OCI-LY7 (cell line): Measurements from ENCODE around the gene DNASE1L1. TPM values are rescaled to one million over a fixed set of nuclear protein-coding genes. Genes with fewer than 3 reads are reported as not detected.

ENCODE experiments used
- BruUV-seq: library from RNA; stranded (reverse); fragments of 400-500 nt; replicated peaks from 2 replicates; lab custom pipeline; 2021; lab: Mats Ljungman, UMichigan
- CTCF ChIA-PET: fragments of 300-600 bp; sonication (Branson Sonifier 250); formaldehyde crosslinking; loops from one replicate; lab custom pipeline; 2022; ENCODE audit warnings: antibody characterized with exemption; ENCODE audit not compliant: unreplicated experiment; lab: Charles Lee
- POLR2A ChIA-PET: fragments of 300-600 bp; sonication (Branson Sonifier 250); formaldehyde crosslinking; loops from one replicate; lab custom pipeline; 2022; ENCODE audit warnings: antibody characterized with exemption; lab: Charles Lee
- DNase-seq: peaks from one replicate; pipeline ENCODE4 v3.0.0-alpha.2; 2015; ENCODE audit warnings: low spot score
- H2AFZ ChIP-seq: fragments of 200-600 bp; sonication (generic), shearing (Covaris generic); 2 replicates; pipeline ENCODE4 v1.6.1; 2014; ENCODE audit warnings: mild to moderate bottlenecking, antibody characterized with exemption, low read length, moderate library complexity
- H3K27ac ChIP-seq: fragments of 200-600 bp; sonication (generic); 2 replicates; pipeline ENCODE4 v1.5.1; 2014; ENCODE audit warnings: mixed run types, low read depth, mild to moderate bottlenecking, moderate library complexity, low read length, inconsistent platforms; ENCODE audit not compliant: poor library complexity, severe bottlenecking
- H3K36me3 ChIP-seq: fragments of 200-600 bp; sonication (generic); 2 replicates; pipeline ENCODE4 v1.6.1; 2014; ENCODE audit warnings: mild to moderate bottlenecking, antibody characterized with exemption, low read length, moderate library complexity, mixed read lengths; ENCODE audit not compliant: insufficient read depth
- H3K4me1 ChIP-seq: fragments of 200-600 bp; sonication (generic); 2 replicates; pipeline ENCODE4 v1.5.1; 2014; ENCODE audit warnings: mild to moderate bottlenecking, low read length; ENCODE audit not compliant: insufficient read depth, poor library complexity, severe bottlenecking
- H3K4me2 ChIP-seq: fragments of 200-600 bp; sonication (generic); 2 replicates; pipeline ENCODE4 v1.6.1; 2014; ENCODE audit warnings: mild to moderate bottlenecking, low read length
- H3K4me3 ChIP-seq: fragments of 200-600 bp; sonication (generic); 2 replicates; pipeline ENCODE4 v1.5.1; 2014; ENCODE audit warnings: mild to moderate bottlenecking, low read depth, low read length; ENCODE audit not compliant: poor library complexity, severe bottlenecking
- H3K79me2 ChIP-seq: fragments of 200-600 bp; sonication (generic); 2 replicates; pipeline ENCODE4 v1.6.1; 2016; ENCODE audit warnings: low read depth, mild to moderate bottlenecking, low read length, moderate library complexity, mixed read lengths; ENCODE audit not compliant: insufficient read depth
- H3K9me2 ChIP-seq: fragments of 200-600 bp; sonication (generic); 2 replicates; pipeline ENCODE4 v1.6.1; 2016; ENCODE audit warnings: mild to moderate bottlenecking, low read length, mixed read lengths; ENCODE audit not compliant: insufficient read depth
- H3K9me3 ChIP-seq: fragments of 200-600 bp; sonication (generic); 2 replicates; pipeline ENCODE4 v1.6.1; 2014; ENCODE audit warnings: mild to moderate bottlenecking, mixed run types, low read length, mixed read lengths
- H4K20me1 ChIP-seq: fragments of 200-600 bp; sonication (generic); 2 replicates; pipeline ENCODE4 v1.6.1; 2014; ENCODE audit warnings: mild to moderate bottlenecking, antibody characterized with exemption, low read length, moderate library complexity, mixed read lengths; ENCODE audit not compliant: insufficient read depth
- CTCF ChIP-seq: fragments of 200-600 bp; sonication (generic); conservative IDR thresholded peaks from 2 replicates; pipeline ENCODE4 v1.5.1; 2014; ENCODE audit warnings: mild to moderate bottlenecking, antibody characterized with exemption, low read length, moderate library complexity, mixed read lengths
- EZH2phosphoT487 ChIP-seq: fragments of 200-600 bp; sonication (generic); IDR thresholded peaks from 2 replicates; pipeline ENCODE4 v1.6.1; 2018; ENCODE audit warnings: low read depth, borderline replicate concordance, mild to moderate bottlenecking, mixed run types, antibody characterized with exemption, low read length, moderate library complexity, mixed read lengths
- intact Hi-C: fragments of 100-400 bp; cut with micrococcal nuclease; formaldehyde crosslinking; loops from one replicate; pipeline ENCODE4 v1.10.0; 2022; ENCODE audit not compliant: unreplicated experiment
- total RNA-seq, 2 experiments: library from RNA; depleted of rRNA in 1 of 2; stranded (reverse); fragments of >200 nt in 1 of 2; shearing (Covaris generic) in 1 of 2; gene quantifications; 2 replicates each; pipeline ENCODE4 v1.2.3, GENCODE V29; 2014 to 2022

Gene DNASE1L1
- total RNA-seq, 2 experiments from 2014 or later, result 23.1 to 30.1 TPM

- H3K27ac ChIP-seq, result peak overlapping the region; percentile 66
- BruUV-seq, result no TSS peak
- ChIA-PET POLR2A (no interaction called here), CTCF (no interaction called here)
- peaks cover 4% of the 10 kb centered on the region; the same call in 1 of the 2 replicates for H3K36me3 ChIP-seq
- H4K20me1 ChIP-seq, result no peaks in the 10 kb centered on the region
- peak; percentile 35 for DNase-seq
- peaks cover 33% of the 10 kb centered on the region for H3K4me1 ChIP-seq
- no peaks in the 10 kb centered on the region for H3K9me2 ChIP-seq
- H3K79me2 ChIP-seq, result peaks cover 13% of the 10 kb centered on the region
- TF ChIP-seq CTCF (no peak), EZH2phosphoT487 (no peak)
- peak overlapping the region; percentile 77 for H3K4me2 ChIP-seq
- H3K9me3 ChIP-seq, result no peaks in the 10 kb centered on the region
- intact Hi-C loops, result loop anchor here (1.0 to 10.0 kb wide), 2 partner anchors 406 to 453 kb away; partner anchors contain the start of genes ARHGAP4 and TMEM187
- peak overlapping the region; percentile 72 for H3K4me3 ChIP-seq
- no peak overlapping the region for H2AFZ ChIP-seq
Observed at GRCh38 chrX:154378059-154378798, 30.8 kb downstream of the DNASE1L1 start.

- no peaks in the 10 kb centered on the region for H4K20me1 ChIP-seq
- H3K36me3 ChIP-seq, result peaks cover 4% of the 10 kb centered on the region; the same call in 1 of the 2 replicates
- no peaks in the 10 kb centered on the region for H3K9me3 ChIP-seq
- no peak for DNase-seq
- no peak overlapping the region for H3K27ac ChIP-seq
- POLR2A ChIA-PET, result no interaction called here
- TF ChIP-seq EZH2phosphoT487 (no peak), CTCF (no peak)
- H3K4me2 ChIP-seq, result no peak overlapping the region
- intact Hi-C loops, result loop anchor here (10.0 kb wide), 1 partner anchor 452 kb away; the partner anchor contains the start of gene ARHGAP4
- no peak overlapping the region for H2AFZ ChIP-seq
- BruUV-seq, result no TSS peak
- CTCF ChIA-PET, result no interaction called here
- no peaks in the 10 kb centered on the region for H3K9me2 ChIP-seq
- peaks cover 44% of the 10 kb centered on the region for H3K4me1 ChIP-seq
- H3K79me2 ChIP-seq, result peaks cover 13% of the 10 kb centered on the region
- no peak overlapping the region for H3K4me3 ChIP-seq
Observed at GRCh38 chrX:154376774-154377173, 32.3 kb downstream of the DNASE1L1 start.

- BruUV-seq, result no TSS peak
- DNase-seq, result no peak
- Histone ChIP-seq H3K9me3 (no peaks in the 10 kb centered on the region), H3K4me2 (peak overlapping the region; percentile 36; the same call in 1 of the 2 replicates), H4K20me1 (no peaks in the 10 kb centered on the region), H3K9me2 (no peaks in the 10 kb centered on the region), H2AFZ (peak overlapping the region; percentile 66), H3K4me1 (peaks cover 39% of the 10 kb centered on the region), H3K36me3 (no peaks in the 10 kb centered on the region), H3K79me2 (peaks cover 11% of the 10 kb centered on the region), H3K27ac (no peak overlapping the region), H3K4me3 (no peak overlapping the region)
- intact Hi-C loops, result loop anchor here (2.0 to 10.0 kb wide), 2 partner anchors 54 to 450 kb away; partner anchors contain the start of gene ARHGAP4
- ChIA-PET POLR2A (interaction anchor here (0.6 kb wide), 1 partner anchor 135 kb away, joined by 4 read pairs; no protein-coding TSS in a partner anchor), CTCF (no interaction called here)
- no peak for TF ChIP-seq EZH2phosphoT487
- TF ChIP-seq CTCF, result no peak
Observed at GRCh38 chrX:154375156-154375504, 33.9 kb downstream of the DNASE1L1 start.
